Body of pancreas (tissue), 4 donors: ENCODE measurements around the gene S1PR2.

Source experiments
- CTCF ChIP-seq, 7 experiments: fragments of 450-650 bp in 4 of 7; fragments of 200-600 bp in 3 of 7; sonication (generic) in 3 of 7; IDR thresholded peaks; one replicate each; pipeline ENCODE4 v1.5.1; 2016 to 2019; ENCODE audit warnings: antibody characterized with exemption in 7 of 7
- POLR2A ChIP-seq, 3 donors: fragments of 450-650 bp; IDR thresholded peaks; one replicate each; pipeline ENCODE4 v1.6.1; 2016; ENCODE audit warnings: antibody characterized with exemption in 3 of 3, mild to moderate bottlenecking in 2 of 3

GRCh38 chr19:10194500-10195198, 36.5 kb downstream of the S1PR2 start, which contains the start of gene DNMT1:
- TF ChIP-seq CTCF (IDR thresholded peaks at IDR 0.05): no peak
- peak in 2 of 3 donors; percentile 65 to 72 for TF ChIP-seq POLR2A (IDR thresholded peaks at IDR 0.05)
